ENCODE measurements around the gene SLC7A14.

The SLC7A14 gene

DNA sequence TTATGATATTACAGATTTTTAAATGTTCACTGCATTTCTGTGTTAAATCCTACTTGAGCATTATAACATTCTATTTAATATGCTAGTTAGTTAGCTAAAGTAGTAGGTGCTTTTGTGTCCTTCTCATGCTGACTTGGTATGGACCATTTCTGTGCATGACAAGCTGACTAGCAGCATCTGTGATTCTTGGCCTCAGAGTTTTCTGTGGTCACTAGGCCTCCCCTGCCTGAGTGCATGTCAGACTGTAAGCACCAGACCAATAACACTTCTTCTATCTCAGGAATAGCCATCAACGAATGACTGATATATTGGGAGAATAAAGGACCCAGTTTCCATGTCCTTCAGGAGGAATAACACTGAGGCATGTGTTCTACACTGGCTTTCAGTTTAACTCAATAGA, 22.6 kb upstream of the SLC7A14 start:
- Histone ChIP-seq H4K20me1 (ENCODE audit: insufficient read depth, low read length, poor library complexity, severe bottlenecking) (no peaks in the 10 kb centered on the region), H3K9ac (ENCODE audit: low read depth, low read length, poor library complexity, severe bottlenecking) (no peak overlapping the region), H2AFZ (ENCODE audit: low read length) (no peak overlapping the region), H3K9me3 (ENCODE audit: insufficient read depth, low read depth, low read length) (no peaks in the 10 kb centered on the region), H3K79me2 (ENCODE audit: insufficient read depth, low read length) (no peaks in the 10 kb centered on the region), H3K4me2 (ENCODE audit: low read depth, low read length, poor library complexity, severe bottlenecking) (no peak overlapping the region), H3F3A (ENCODE audit: low read depth) (no peaks in the 10 kb centered on the region), H3K36me3 (ENCODE audit: insufficient read depth, low read length) (no peaks in the 10 kb centered on the region), H3K9me2 (replicated peaks; ENCODE audit: low read depth, low read length) (no peaks in the 10 kb centered on the region), H3K4me1 (ENCODE audit: insufficient read depth, low read length, poor library complexity, severe bottlenecking) (no peaks in the 10 kb centered on the region), H3K27me3 (ENCODE audit: insufficient read depth, low read length, poor library complexity, severe bottlenecking) (no peaks in the 10 kb centered on the region), H3K4me3 (ENCODE audit: low read length, poor library complexity, severe bottlenecking) (no peak overlapping the region)
- TF ChIP-seq, protein P1, sequence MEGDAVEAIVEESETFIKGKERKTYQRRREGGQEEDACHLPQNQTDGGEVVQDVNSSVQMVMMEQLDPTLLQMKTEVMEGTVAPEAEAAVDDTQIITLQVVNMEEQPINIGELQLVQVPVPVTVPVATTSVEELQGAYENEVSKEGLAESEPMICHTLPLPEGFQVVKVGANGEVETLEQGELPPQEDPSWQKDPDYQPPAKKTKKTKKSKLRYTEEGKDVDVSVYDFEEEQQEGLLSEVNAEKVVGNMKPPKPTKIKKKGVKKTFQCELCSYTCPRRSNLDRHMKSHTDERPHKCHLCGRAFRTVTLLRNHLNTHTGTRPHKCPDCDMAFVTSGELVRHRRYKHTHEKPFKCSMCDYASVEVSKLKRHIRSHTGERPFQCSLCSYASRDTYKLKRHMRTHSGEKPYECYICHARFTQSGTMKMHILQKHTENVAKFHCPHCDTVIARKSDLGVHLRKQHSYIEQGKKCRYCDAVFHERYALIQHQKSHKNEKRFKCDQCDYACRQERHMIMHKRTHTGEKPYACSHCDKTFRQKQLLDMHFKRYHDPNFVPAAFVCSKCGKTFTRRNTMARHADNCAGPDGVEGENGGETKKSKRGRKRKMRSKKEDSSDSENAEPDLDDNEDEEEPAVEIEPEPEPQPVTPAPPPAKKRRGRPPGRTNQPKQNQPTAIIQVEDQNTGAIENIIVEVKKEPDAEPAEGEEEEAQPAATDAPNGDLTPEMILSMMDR (conservative IDR thresholded peaks at IDR 0.05; ENCODE audit: low read length), result no peak
- no peak for TF ChIP-seq EZH2phosphoT487 (IDR thresholded peaks at IDR 0.05; ENCODE audit: borderline replicate concordance)

DNA sequence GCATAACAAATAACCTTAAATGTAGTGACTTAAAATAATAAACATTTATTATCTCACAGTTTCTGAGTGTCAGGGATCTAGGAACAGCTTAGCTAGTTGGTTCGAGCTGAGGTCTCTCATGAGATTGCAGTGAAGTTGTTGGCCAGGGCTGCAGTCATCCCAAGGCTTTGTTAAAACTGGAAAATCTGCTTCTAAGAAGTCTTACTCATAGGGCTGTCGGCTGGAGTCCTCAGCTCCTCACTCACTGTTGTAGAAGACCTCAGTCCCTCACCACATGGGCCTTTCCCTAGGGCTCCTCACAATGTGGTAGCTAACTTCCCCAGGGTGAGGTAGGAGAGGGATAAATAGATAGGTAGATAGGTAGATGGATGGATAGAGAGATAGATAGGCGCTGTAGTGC, 20.8 kb upstream of the SLC7A14 start:
- Histone ChIP-seq H3K9ac (ENCODE audit: low read depth, low read length, poor library complexity, severe bottlenecking) (no peak overlapping the region), H4K20me1 (ENCODE audit: insufficient read depth, low read length, poor library complexity, severe bottlenecking) (no peaks in the 10 kb centered on the region), H3K4me2 (ENCODE audit: low read depth, low read length, poor library complexity, severe bottlenecking) (no peak overlapping the region), H3K27me3 (ENCODE audit: insufficient read depth, low read length, poor library complexity, severe bottlenecking) (no peaks in the 10 kb centered on the region), H3K4me1 (ENCODE audit: insufficient read depth, low read length, poor library complexity, severe bottlenecking) (no peaks in the 10 kb centered on the region), H3K79me2 (ENCODE audit: insufficient read depth, low read length) (no peaks in the 10 kb centered on the region), H3K9me2 (replicated peaks; ENCODE audit: low read depth, low read length) (no peaks in the 10 kb centered on the region), H3K4me3 (ENCODE audit: low read length, poor library complexity, severe bottlenecking) (no peak overlapping the region), H3K9me3 (ENCODE audit: insufficient read depth, low read depth, low read length) (no peaks in the 10 kb centered on the region), H2AFZ (ENCODE audit: low read length) (no peak overlapping the region), H3K36me3 (ENCODE audit: insufficient read depth, low read length) (no peaks in the 10 kb centered on the region), H3F3A (ENCODE audit: low read depth) (no peaks in the 10 kb centered on the region)
- TF ChIP-seq EZH2phosphoT487 (IDR thresholded peaks at IDR 0.05; ENCODE audit: borderline replicate concordance), result no peak
- TF ChIP-seq, protein P1 (conservative IDR thresholded peaks at IDR 0.05; ENCODE audit: low read length), result no peak

DNA sequence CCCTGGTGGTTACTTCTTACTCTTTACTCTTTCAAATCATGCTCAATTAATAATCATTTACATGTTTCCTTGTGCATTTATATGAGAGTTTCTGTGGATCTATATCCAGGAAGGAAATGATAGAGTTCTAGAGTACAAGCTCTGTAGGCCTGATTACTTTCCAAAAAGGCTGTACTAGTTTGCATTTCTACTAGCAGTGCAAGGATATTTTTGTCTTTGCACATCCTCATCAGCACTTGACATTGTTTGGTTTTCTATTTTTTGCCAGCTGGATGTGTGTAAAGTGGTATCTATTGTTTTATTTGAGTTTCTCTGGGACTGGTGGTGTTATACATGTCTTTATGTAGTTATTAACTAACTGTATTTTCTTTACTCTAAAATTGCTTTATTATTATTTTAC, 19.6 kb upstream of the SLC7A14 start:
- no peak for TF ChIP-seq EZH2phosphoT487 (IDR thresholded peaks at IDR 0.05; ENCODE audit: borderline replicate concordance)
- TF ChIP-seq, protein P1 (conservative IDR thresholded peaks at IDR 0.05; ENCODE audit: low read length), result no peak
- no peaks in the 10 kb centered on the region for H4K20me1 ChIP-seq (ENCODE audit: insufficient read depth, low read length, poor library complexity, severe bottlenecking)
- H3K27me3 ChIP-seq (ENCODE audit: insufficient read depth, low read length, poor library complexity, severe bottlenecking), result no peaks in the 10 kb centered on the region
- H2AFZ ChIP-seq (ENCODE audit: low read length), result no peak overlapping the region
- no peaks in the 10 kb centered on the region for H3K9me3 ChIP-seq (ENCODE audit: insufficient read depth, low read depth, low read length)
- H3K4me1 ChIP-seq (ENCODE audit: insufficient read depth, low read length, poor library complexity, severe bottlenecking), result no peaks in the 10 kb centered on the region
- no peak overlapping the region for H3K4me2 ChIP-seq (ENCODE audit: low read depth, low read length, poor library complexity, severe bottlenecking)
- no peaks in the 10 kb centered on the region for H3K9me2 ChIP-seq (replicated peaks; ENCODE audit: low read depth, low read length)
- no peak overlapping the region for H3K4me3 ChIP-seq (ENCODE audit: low read length, poor library complexity, severe bottlenecking)
- no peaks in the 10 kb centered on the region for H3K36me3 ChIP-seq (ENCODE audit: insufficient read depth, low read length)
- no peaks in the 10 kb centered on the region for H3K79me2 ChIP-seq (ENCODE audit: insufficient read depth, low read length)
- H3K9ac ChIP-seq (ENCODE audit: low read depth, low read length, poor library complexity, severe bottlenecking), result no peak overlapping the region
- no peaks in the 10 kb centered on the region for H3F3A ChIP-seq (ENCODE audit: low read depth)
